GM21360 (cell line): ENCODE data around the gene CBR4.
A peak's percentile ranks its signal among the peaks of the same experiment; 100 is the strongest.
"Not testable (repeated sequence)": the region's sequence is repeated elsewhere in the genome, so short reads cannot be mapped to it uniquely, and the experiment has no call there.

ENCODE experiments used
- ATAC-seq: cut with Tn5 transposase; IDR thresholded peaks from one replicate; pipeline ENCODE4 v1.9.1; 2021; ENCODE audit warnings: mild to moderate bottlenecking, moderate library complexity; ENCODE audit not compliant: unreplicated experiment

CBR4 gene

DNA sequence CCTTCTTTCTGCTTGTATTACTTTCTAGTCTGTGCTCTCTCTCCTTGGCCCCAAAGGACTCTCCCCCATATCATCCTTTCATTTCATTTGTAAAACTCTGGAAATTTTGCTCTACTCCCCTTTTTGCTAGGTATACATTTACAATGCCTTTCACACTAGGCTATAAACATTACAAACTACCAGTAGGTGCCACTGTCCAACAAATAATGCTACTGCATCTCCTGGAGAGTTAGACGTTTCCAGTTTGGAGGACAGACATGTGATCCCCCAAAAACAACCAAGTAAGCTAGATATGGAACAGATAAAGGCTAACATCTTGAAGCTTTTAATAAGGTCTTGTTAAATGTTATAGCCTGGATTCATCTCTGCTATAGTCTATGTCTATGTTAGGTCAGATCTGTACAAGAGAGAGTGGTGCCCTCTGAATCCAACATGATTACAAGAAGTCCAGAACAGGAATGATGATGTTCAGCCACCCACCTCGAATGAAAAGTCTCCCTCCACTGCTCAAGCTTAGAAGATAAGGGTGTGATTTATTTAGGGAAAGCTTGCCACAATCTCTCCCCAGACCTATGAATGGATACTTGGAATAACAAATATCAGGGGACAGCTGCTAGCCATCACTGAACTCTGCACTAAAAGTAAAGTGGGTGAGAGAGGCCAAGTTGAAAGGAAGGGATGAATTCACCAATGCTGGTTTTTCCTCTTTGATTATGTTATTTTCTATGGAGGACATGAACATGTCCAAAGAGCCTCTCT lies 14.3 kb downstream of the CBR4 start:
- ATAC-seq, result peak; percentile 80

DNA sequence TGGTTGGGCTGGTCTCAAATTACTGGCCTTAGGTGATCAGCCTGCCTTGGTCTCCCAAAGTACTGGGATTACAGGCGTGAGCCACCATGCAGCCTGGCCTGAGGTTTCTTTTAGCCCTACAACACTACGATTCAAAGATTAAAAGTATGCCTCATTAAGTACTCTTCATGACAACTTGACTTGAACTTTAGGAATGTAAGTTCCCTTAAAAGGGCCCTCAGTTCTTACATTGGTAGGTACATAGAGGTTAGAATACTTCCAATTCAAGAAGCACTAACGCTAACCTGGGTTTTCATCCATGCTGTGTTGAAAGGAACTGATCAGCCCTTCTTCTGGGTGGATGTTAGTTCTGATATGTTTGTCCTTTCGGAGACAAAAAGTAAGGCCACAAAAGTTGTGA lies 15.1 kb downstream of the CBR4 start:
- no peak for ATAC-seq

- no peak for ATAC-seq
Measured at GRCh38 chr4:168993714-168994510, 16.1 kb downstream of the CBR4 start.

- ATAC-seq, result not testable (repeated sequence)
Measured at GRCh38 chr4:168992952-168993482, 17.0 kb downstream of the CBR4 start.

DNA sequence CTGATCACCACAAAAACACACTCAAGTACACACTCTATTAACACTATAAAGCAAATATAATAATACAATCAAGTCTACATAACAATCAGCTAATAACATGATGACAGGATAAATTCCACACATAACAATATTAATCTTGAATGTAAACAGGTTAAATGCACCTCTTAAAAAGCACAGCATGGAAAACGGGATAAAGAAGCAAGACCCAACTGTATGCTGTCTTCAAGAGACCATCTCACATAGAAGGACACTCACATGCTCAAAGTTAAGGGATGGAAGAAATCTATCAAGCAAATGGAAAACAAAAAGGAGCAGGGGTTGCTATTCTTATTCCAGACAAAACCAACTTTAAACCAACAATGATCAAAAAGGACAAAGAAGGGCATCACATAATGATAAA lies 28.1 kb downstream of the CBR4 start:
- no peak for ATAC-seq

DNA sequence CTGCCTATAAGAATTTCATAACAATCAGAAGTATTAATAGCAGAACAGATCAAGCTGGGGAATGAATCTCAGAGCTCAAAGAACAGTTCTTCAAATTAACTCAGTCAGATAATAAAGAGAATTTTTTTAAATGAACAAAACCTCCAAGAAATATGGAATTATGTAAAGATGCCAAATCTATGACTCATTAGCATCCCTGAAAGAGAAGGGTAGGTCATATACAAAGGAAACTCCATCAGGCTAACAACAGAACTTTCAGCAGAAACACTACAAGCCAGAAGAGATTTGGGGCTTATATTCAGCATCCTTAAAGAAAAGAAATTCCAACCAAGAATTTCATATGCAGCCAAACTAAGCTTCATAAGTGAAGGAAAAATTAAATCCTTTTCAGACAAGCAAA lies 28.6 kb downstream of the CBR4 start:
- no peak for ATAC-seq

DNA sequence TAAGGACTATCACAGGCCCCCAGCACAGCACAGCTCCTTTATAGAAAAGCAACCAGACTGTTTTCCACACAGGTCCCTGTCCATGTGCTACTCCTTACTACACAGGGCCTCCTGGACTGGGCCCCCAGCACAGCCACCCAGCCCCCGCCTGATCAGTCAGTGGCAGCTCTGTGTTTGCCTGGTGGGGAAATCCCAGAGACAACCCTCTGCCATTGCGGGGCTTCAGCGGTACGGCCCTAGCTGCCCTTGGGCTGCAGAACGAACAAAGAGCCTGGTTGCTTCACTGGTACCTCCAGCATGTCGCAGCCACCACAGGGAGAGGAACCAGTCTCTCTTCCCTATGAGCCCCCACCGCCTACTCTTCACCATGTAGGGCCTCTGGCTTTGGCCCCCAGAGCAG lies 30.7 kb downstream of the CBR4 start:
- ATAC-seq, result no peak

- ATAC-seq, result no peak
Measured at GRCh38 chr4:168978001-168978700, 31.9 kb downstream of the CBR4 start.

DNA sequence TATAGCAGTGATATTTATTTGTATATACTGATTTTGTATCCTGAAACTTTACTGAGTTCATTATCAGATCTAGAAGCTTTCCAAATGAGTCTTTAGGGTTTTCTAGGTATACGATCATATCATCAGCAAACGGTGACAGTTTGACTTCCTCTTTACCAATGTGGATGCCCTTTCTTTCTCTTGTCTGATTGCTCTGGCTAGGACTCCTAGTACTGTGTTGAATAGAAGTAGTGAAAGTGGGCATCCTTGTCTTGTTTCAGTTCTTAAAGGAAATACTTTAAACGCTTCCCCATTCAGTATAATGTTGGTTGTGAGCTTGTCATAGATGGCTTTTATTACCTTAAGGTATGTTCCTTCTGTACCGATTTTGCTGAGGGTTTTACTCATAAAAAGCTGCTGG lies 37.5 kb downstream of the CBR4 start:
- no peak for ATAC-seq

DNA sequence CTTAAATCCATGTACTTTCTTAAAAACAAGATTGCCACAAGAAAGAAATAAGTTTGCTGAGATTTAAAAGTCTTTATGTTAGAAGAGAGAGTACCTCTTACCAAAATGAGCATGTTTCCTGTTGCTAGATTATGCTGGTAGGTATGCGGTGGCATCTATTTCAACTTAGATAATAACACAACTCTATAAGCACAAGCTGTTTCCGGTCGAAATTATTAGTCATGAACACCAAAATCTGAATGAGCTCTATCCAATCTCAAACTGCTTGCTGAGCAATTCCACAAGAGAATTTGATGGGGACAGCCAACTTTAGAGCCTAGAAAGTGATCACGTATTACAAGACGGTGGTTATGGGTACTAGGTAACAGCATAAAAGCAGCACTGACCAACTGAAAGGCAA lies 49.3 kb downstream of the CBR4 start:
- no peak for ATAC-seq

GRCh38 chr4:168955674-168956073 lies 54.4 kb downstream of the CBR4 start:
- no peak for ATAC-seq

GRCh38 chr4:168952821-168953246 lies 57.2 kb downstream of the CBR4 start:
- not testable (repeated sequence) for ATAC-seq

DNA sequence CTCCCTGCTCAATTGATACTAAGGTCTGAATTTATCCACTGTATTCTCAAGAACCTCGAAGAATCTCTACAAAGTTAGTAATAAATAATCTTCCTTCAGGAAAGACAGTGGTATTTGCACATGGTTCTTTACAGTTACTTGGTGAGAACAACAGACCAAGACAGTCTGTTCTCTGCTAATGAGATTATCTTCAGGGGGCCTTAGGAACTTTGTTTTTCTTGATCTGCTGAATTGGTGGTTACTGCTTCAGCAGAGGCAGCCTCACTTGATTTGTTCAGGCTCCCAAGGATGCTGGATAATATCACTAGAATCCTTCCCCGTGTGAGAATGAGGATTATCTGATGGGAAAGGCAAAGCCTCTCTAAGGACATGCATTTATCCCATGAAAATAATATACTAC lies 64.8 kb downstream of the CBR4 start:
- ATAC-seq, result no peak

- peak; percentile 62 for ATAC-seq
Measured at GRCh38 chr4:168942985-168943384, 67.1 kb downstream of the CBR4 start.
